ENCODE results near the gene SI.
"Not testable (repeated sequence)": the region's sequence is repeated elsewhere in the genome, so short reads cannot be mapped to it uniquely, and the experiment has no call there.

- TF ChIP-seq CTCF (IDR thresholded peaks at IDR 0.05); ZFX (IDR thresholded peaks at IDR 0.05; ENCODE audit: borderline replicate concordance): not testable (repeated sequence)
Observed at GRCh38 chr3:164951403-164951802, 126.9 kb downstream of the SI start.
